Muscle of arm (tissue), 12 donors: ENCODE data around the gene PTPRN2. TPM values are rescaled to one million over a fixed set of nuclear protein-coding genes. Genes with fewer than 3 reads are reported as not detected.

Experiments used
- DNase-seq: peaks from one replicate; pipeline ENCODE4 v3.0.0-alpha.2; 2013
- polyA plus RNA-seq, 12 donors: library from polyadenylated mRNA; unstranded; fragments of 120-200 nt; gene quantifications; one replicate each; pipeline ENCODE4 v1.2.1, GENCODE V29; 2013; ENCODE audit not compliant: insufficient read length in 12 of 12

Gene PTPRN2
- polyA plus RNA-seq, 12 donors = 1.6 to 8.7 (median 2.3) TPM; not detected in 1

GRCh38 chr7:158102897-158103296, 484.7 kb downstream of the PTPRN2 start:
- no peak for DNase-seq

- DNase-seq = no peak
These were observed 485.7 kb downstream of the PTPRN2 start for GRCh38 chr7:158101821-158102450.

- no peak for DNase-seq
These were observed 489.2 kb downstream of the PTPRN2 start for GRCh38 chr7:158098125-158099030.

- no peak for DNase-seq
These were observed 490.0 kb downstream of the PTPRN2 start for GRCh38 chr7:158097453-158098124.

- DNase-seq = no peak
These were observed 490.5 kb downstream of the PTPRN2 start for GRCh38 chr7:158097106-158097452.

GRCh38 chr7:158096582-158096981, 491.0 kb downstream of the PTPRN2 start:
- DNase-seq = no peak

GRCh38 chr7:158094671-158095226, 492.9 kb downstream of the PTPRN2 start:
- DNase-seq = no peak

- DNase-seq = no peak
These were observed 493.6 kb downstream of the PTPRN2 start for GRCh38 chr7:158094046-158094445.

GRCh38 chr7:158093156-158093796, 494.3 kb downstream of the PTPRN2 start:
- DNase-seq = no peak

- no peak for DNase-seq
These were observed 500.4 kb downstream of the PTPRN2 start for GRCh38 chr7:158087196-158087595.

GRCh38 chr7:158085741-158086695, 501.6 kb downstream of the PTPRN2 start:
- DNase-seq = no peak

GRCh38 chr7:158084555-158084954, 503.1 kb downstream of the PTPRN2 start:
- DNase-seq = no peak

- no peak for DNase-seq
These were observed 503.9 kb downstream of the PTPRN2 start for GRCh38 chr7:158083526-158084310.

- DNase-seq = no peak
These were observed 504.9 kb downstream of the PTPRN2 start for GRCh38 chr7:158082761-158083160.

- DNase-seq = no peak
These were observed 506.7 kb downstream of the PTPRN2 start for GRCh38 chr7:158080899-158081445.

GRCh38 chr7:158077934-158078910, 509.4 kb downstream of the PTPRN2 start:
- no peak for DNase-seq

- DNase-seq = no peak
These were observed 510.3 kb downstream of the PTPRN2 start for GRCh38 chr7:158077151-158077840.

GRCh38 chr7:158076656-158077055, 511.0 kb downstream of the PTPRN2 start:
- DNase-seq = no peak
